GM06990 (cell line): ENCODE data around the gene SLC29A3.
"Not testable (repeated sequence)": the region's sequence is repeated elsewhere in the genome, so short reads cannot be mapped to it uniquely, and the experiment has no call there.

Experiments
- DNase-seq: peaks from one replicate; pipeline ENCODE4 v3.0.0-alpha.2; 2011; ENCODE audit not compliant: insufficient read length; ENCODE audit errors: extremely low read depth
- H3K27me3 ChIP-seq: replicated peaks from 2 replicates; pipeline ENCODE4 v1.6.0; 2011; ENCODE audit warnings: low read length; ENCODE audit not compliant: control insufficient read depth, insufficient read depth
- H3K36me3 ChIP-seq: 2 replicates; pipeline ENCODE4 v1.5.1; 2011; ENCODE audit warnings: low read length; ENCODE audit not compliant: control insufficient read depth, insufficient read depth
- H3K4me3 ChIP-seq: replicated peaks from 2 replicates; pipeline ENCODE4 v1.5.1; 2011; ENCODE audit warnings: low read depth, mild to moderate bottlenecking, control low read depth, low read length
- TF ChIP-seq, protein P1 (sequence below): IDR thresholded peaks from 2 replicates; pipeline ENCODE4 v1.5.1; 2011; ENCODE audit warnings: low read length, control low read depth, mild to moderate bottlenecking, inconsistent platforms; ENCODE audit not compliant: insufficient read depth, poor library complexity, severe bottlenecking

SLC29A3 gene

DNA sequence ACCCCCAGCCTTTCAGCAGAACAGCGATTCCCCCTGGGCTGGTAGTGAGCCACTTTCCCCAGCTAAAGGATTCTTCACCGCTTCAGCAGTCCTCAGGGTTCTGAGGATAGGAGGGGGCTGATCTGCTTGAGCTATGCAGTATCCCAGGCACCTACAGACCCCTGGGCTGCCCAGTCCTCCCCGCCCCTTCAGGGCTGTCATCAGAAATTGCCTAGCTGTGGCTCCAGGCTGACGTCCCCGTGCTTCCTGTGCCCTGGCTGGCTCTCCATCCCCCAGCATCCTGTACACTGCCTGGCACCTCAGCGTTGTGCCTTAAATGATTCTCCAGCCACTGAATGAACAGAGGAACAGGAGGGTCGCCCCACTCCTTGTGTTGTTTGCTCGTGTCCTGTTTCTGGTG lies 39.2 kb downstream of the SLC29A3 start:
- no peak for DNase-seq
- Histone ChIP-seq H3K4me3 (no peak overlapping the region), H3K27me3 (no peaks in the 10 kb centered on the region), H3K36me3 (no peaks in the 10 kb centered on the region)
- TF ChIP-seq, protein P1, sequence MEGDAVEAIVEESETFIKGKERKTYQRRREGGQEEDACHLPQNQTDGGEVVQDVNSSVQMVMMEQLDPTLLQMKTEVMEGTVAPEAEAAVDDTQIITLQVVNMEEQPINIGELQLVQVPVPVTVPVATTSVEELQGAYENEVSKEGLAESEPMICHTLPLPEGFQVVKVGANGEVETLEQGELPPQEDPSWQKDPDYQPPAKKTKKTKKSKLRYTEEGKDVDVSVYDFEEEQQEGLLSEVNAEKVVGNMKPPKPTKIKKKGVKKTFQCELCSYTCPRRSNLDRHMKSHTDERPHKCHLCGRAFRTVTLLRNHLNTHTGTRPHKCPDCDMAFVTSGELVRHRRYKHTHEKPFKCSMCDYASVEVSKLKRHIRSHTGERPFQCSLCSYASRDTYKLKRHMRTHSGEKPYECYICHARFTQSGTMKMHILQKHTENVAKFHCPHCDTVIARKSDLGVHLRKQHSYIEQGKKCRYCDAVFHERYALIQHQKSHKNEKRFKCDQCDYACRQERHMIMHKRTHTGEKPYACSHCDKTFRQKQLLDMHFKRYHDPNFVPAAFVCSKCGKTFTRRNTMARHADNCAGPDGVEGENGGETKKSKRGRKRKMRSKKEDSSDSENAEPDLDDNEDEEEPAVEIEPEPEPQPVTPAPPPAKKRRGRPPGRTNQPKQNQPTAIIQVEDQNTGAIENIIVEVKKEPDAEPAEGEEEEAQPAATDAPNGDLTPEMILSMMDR, result no peak

DNA sequence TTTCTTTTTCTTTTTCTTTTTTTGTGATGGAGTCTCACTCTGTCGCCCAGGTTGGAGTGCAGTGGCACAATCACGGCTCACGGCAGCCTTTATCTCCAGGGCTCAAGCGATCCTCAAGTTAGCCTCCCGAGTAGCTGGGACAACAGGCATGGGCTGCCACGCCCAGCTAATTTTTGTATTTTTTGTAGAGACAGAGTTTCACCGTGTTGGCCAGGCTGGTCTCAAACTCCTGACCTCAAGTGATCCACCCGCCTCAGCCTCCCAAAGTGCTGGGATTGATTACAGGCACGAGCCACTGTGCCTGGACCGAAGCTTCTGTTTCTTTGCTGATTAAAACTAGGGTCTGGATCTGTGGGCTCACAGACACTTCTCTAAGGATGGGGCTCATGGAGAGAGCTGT lies 39.8 kb downstream of the SLC29A3 start:
- not testable (repeated sequence) for H3K27me3 ChIP-seq, H3K36me3 ChIP-seq, DNase-seq, H3K4me3 ChIP-seq

DNA sequence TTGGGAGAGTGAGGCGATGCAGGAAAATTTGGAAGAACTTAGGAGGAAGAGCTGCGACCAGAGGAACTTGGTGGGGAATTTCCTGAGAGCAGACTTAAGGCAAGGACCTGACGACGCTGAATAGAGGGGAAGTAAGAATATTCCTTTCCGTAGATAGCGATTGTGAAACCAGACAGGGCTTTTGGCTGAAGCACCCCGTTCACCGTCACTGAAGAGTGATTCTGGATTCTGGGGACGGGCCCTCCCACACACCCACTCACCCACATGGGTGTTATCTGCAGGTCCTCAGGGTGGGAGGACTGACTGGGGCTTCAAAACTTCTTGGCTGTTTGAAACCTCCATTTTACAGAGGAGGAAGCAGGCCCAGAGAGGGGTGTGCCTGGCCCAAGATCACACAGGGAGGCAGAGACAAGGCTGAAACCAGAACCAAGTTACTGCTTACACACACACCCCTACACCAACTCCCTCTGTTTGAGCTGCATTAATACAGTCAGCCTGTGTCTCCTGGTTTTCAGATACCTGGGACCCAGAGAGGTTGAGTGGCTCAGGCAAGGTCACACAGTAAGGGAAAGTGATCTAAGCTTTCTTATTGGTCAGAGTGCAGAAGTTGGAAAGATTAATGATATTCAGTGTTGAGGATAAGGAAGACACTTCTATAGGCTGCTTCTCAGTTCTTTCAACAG lies 40.4 kb downstream of the SLC29A3 start:
- DNase-seq, result peak; percentile 37
- Histone ChIP-seq H3K36me3 (no peaks in the 10 kb centered on the region), H3K4me3 (no peak overlapping the region), H3K27me3 (no peaks in the 10 kb centered on the region)
- TF ChIP-seq, protein P1, result no peak

DNA sequence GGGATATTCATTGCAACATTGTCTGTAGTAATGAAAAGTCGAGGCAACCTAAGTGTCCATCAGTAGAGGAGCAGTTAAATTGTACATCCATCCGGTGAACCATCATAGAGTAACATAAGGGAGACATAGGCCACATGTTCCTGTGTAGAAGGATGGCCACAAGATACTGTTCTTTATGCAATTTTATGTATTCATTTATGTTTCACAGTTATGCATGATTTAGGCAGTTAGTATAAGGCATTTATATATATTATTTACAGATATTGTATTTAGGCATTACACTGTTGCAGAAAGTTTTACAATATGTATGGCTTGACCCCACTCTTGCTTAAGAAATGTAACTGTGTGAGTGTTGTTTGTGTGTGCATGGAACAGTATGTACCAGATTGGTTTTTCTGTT lies 41.7 kb downstream of the SLC29A3 start:
- no peak for DNase-seq
- Histone ChIP-seq H3K36me3 (no peaks in the 10 kb centered on the region), H3K4me3 (no peak overlapping the region), H3K27me3 (no peaks in the 10 kb centered on the region)
- TF ChIP-seq, protein P1, result no peak

DNA sequence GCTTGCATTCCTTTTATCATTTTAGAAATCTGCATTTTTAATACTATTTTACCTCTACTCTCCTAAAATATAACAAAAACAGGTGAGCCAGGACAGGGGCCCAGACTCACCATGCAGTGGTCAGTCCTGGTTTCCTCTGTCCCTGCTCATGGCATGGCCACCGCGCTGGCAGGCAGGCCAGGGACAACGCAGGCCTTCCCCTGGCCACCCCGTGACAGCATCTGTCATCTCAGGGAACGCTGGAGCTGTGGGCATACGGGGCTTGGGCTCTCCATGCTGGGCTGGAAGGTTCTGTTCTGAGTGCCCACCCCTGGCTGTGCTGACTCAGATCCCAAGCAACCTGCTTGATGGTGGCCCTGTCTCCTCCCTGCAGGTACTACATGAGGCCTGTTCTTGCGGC lies 42.5 kb downstream of the SLC29A3 start:
- Histone ChIP-seq H3K4me3 (no peak overlapping the region), H3K27me3 (no peaks in the 10 kb centered on the region), H3K36me3 (no peaks in the 10 kb centered on the region)
- TF ChIP-seq, protein P1, result no peak
- DNase-seq, result no peak

DNA sequence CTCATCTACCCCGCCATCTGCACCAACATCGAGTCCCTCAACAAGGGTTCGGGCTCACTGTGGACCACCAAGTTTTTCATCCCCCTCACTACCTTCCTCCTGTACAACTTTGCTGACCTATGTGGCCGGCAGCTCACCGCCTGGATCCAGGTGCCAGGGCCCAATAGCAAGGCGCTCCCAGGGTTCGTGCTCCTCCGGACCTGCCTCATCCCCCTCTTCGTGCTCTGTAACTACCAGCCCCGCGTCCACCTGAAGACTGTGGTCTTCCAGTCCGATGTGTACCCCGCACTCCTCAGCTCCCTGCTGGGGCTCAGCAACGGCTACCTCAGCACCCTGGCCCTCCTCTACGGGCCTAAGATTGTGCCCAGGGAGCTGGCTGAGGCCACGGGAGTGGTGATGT lies 43.1 kb downstream of the SLC29A3 start:
- H3K4me3 ChIP-seq, result no peak overlapping the region
- TF ChIP-seq, protein P1, result no peak
- H3K27me3 ChIP-seq, result no peaks in the 10 kb centered on the region
- DNase-seq, result no peak
- H3K36me3 ChIP-seq, result no peaks in the 10 kb centered on the region
